ENCODE measurements around the gene NKX6-2.

DNA sequence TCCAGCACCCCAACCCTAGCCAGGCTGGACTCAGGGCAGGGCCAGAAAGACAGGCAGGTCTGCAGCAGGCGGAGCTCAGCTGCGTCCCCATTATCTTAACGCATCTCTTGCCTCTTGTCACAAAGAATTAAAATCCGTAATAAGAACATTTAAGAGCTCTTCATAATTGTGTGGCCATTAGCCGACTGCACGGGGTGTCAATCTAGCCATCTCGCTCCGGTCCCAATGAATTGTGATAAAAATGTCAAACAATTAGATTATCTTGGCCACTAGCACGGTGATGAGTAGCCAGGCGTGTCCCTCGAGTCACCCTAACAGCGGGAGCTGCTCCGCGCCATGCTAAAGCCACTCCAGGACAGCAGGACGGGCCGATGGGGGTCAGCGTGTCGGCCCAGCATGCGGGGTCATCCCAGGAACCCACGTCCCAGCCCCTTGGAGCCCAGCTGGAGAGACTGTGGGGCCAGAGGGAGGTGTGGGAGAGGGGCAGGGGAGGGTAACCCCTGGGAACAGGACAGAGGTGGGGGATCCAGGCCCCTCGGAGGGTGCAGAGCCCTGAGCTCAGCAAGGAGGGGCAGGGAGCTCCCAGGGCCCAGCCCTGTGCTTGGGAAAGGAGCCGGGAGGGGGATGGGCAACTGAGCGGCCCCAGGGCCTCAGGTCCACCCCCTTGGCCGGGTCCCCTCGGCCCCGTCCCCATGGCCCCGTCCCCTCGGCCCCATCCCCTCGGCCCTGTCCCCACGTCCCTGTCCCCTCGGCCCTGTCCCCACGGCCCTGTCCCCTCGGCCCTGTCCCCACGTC lies 17.7 kb upstream of the NKX6-2 start:
- TF ChIP-seq CTCF (IDR thresholded peaks at IDR 0.05): no peak
- no peak for TF ChIP-seq POLR2A (IDR thresholded peaks at IDR 0.05)

Data from suprapubic skin (tissue), 3 donors.